GM21526 (cell line): ENCODE data around the gene RGL1.

Experiments used
- ATAC-seq: cut with Tn5 transposase; IDR thresholded peaks from one replicate; pipeline ENCODE4 v1.9.1; 2021; ENCODE audit warnings: moderate library complexity; ENCODE audit not compliant: unreplicated experiment, low FRiP score

The RGL1 gene

GRCh38 chr1:183859119-183859518, 54.2 kb downstream of the RGL1 start:
- no peak for ATAC-seq

GRCh38 chr1:183859831-183860230, 54.9 kb downstream of the RGL1 start:
- no peak for ATAC-seq

GRCh38 chr1:183862967-183863366, 58.0 kb downstream of the RGL1 start:
- no peak for ATAC-seq

- ATAC-seq: no peak
Measured at GRCh38 chr1:183863852-183864251, 58.9 kb downstream of the RGL1 start.

- no peak for ATAC-seq
Measured at GRCh38 chr1:183864611-183865010, 59.7 kb downstream of the RGL1 start.

GRCh38 chr1:183869230-183869629, 64.3 kb downstream of the RGL1 start:
- ATAC-seq: no peak

GRCh38 chr1:183869664-183870063, 64.7 kb downstream of the RGL1 start:
- ATAC-seq: no peak

GRCh38 chr1:183870351-183871077, 65.6 kb downstream of the RGL1 start:
- no peak for ATAC-seq

GRCh38 chr1:183871142-183871541, 66.2 kb downstream of the RGL1 start:
- ATAC-seq: no peak

GRCh38 chr1:183871601-183872000, 66.7 kb downstream of the RGL1 start:
- ATAC-seq: no peak

GRCh38 chr1:183872403-183872802, 67.5 kb downstream of the RGL1 start:
- no peak for ATAC-seq

GRCh38 chr1:183873642-183874041, 68.7 kb downstream of the RGL1 start:
- no peak for ATAC-seq

- no peak for ATAC-seq
Measured at GRCh38 chr1:183876309-183876708, 71.4 kb downstream of the RGL1 start.

- no peak for ATAC-seq
Measured at GRCh38 chr1:183877053-183877720, 72.3 kb downstream of the RGL1 start.

GRCh38 chr1:183879494-183879893, 74.6 kb downstream of the RGL1 start:
- ATAC-seq: no peak

GRCh38 chr1:183879966-183880365, 75.0 kb downstream of the RGL1 start:
- ATAC-seq: no peak

GRCh38 chr1:183880531-183881243, 75.8 kb downstream of the RGL1 start:
- ATAC-seq: no peak

- ATAC-seq: no peak
Measured at GRCh38 chr1:183881387-183882131, 76.6 kb downstream of the RGL1 start.

GRCh38 chr1:183882335-183883167, 77.6 kb downstream of the RGL1 start:
- ATAC-seq: no peak

GRCh38 chr1:183883623-183884022, 78.7 kb downstream of the RGL1 start:
- ATAC-seq: no peak
